GM12878 (cell line): Measurements from ENCODE around the gene LHX6. TPM values are rescaled to one million over a fixed set of nuclear protein-coding genes. Genes with fewer than 3 reads are reported as not detected.

Experiments used
- ATAC-seq: fragments of 200-7000 bp; cut with Tn5 transposase; 3 replicates; pipeline ENCODE4 v1.9.1; 2020; ENCODE audit warnings: mild to moderate bottlenecking, moderate library complexity
- BruUV-seq: library from RNA; stranded (reverse); fragments of 400-500 nt; replicated peaks from 2 replicates; lab custom pipeline; 2021; lab: Mats Ljungman, UMichigan
- CTCF ChIA-PET: fragments of 300-600 bp; sonication (Branson Sonifier 250); formaldehyde crosslinking; extraction: SDS; loops from one replicate; lab custom pipeline; 2021; ENCODE audit warnings: inconsistent platforms; lab: Yijun Ruan, JAX
- POLR2A ChIA-PET: fragments of 350-600 bp; formaldehyde crosslinking; extraction: SDS; loops from one replicate; lab custom pipeline; 2021; ENCODE audit warnings: inconsistent platforms; lab: Charles Lee
- RAD21 ChIA-PET: fragments of 300-600 bp; sonication (Branson Sonifier 250); formaldehyde crosslinking; loops from one replicate; lab custom pipeline; 2023; ENCODE audit warnings: antibody characterized with exemption; ENCODE audit not compliant: unreplicated experiment; lab: Charles Lee
- SMC1A ChIA-PET: fragments of 300-600 bp; sonication (Branson Sonifier 250); formaldehyde crosslinking; loops from one replicate; lab custom pipeline; 2023; ENCODE audit not compliant: unreplicated experiment, uncharacterized antibody; lab: Charles Lee
- DNase-seq: peaks from one replicate; pipeline ENCODE4 v3.0.0-alpha.2; 2011; ENCODE audit warnings: low read depth, low spot score
- FAIRE-seq: peaks from 3 replicates; lab custom pipeline; 2011; peaks lifted over from hg19 to GRCh38; lab: Jason Lieb, UNC
- H2AFZ ChIP-seq: 2 replicates; pipeline ENCODE4 v1.6.0; 2011; ENCODE audit warnings: low read depth, low read length, control low read depth; ENCODE audit not compliant: control insufficient read depth
- H3K27ac ChIP-seq: 2 replicates; pipeline ENCODE4 v1.5.1; 2011; ENCODE audit warnings: control low read depth; ENCODE audit not compliant: control insufficient read depth, insufficient read depth
- H3K27me3 ChIP-seq, 2 experiments: replicated peaks in 1 of 2; 2 replicates each; pipeline versions ENCODE4 v1.6.0 to v1.6.1; 2011; ENCODE audit warnings: low read length in 1 of 2; ENCODE audit not compliant: control insufficient read depth in 2 of 2, insufficient read depth in 2 of 2
- H3K36me3 ChIP-seq, 2 experiments: 2 replicates each; pipeline ENCODE4 v1.5.1; 2011; ENCODE audit warnings: low read length in 1 of 2; ENCODE audit not compliant: control insufficient read depth in 2 of 2, insufficient read depth in 2 of 2
- H3K4me1 ChIP-seq: 2 replicates; pipeline ENCODE4 v1.6.1; 2011; ENCODE audit warnings: mild to moderate bottlenecking, low read length, moderate library complexity, mixed read lengths; ENCODE audit not compliant: control insufficient read depth, insufficient read depth
- H3K4me2 ChIP-seq: 2 replicates; pipeline ENCODE4 v1.6.0; 2011; ENCODE audit warnings: control low read depth; ENCODE audit not compliant: control insufficient read depth, insufficient read depth
- H3K4me3 ChIP-seq: fragments of 200-600 bp; sonication (generic); 2 replicates; pipeline ENCODE4 v1.5.1; 2016
- H3K79me2 ChIP-seq: 2 replicates; pipeline ENCODE4 v1.6.0; 2011; ENCODE audit warnings: low read length; ENCODE audit not compliant: control insufficient read depth, insufficient read depth
- H3K9ac ChIP-seq: 2 replicates; pipeline ENCODE4 v1.8.0; 2011; ENCODE audit warnings: low read length, control low read depth, mixed read lengths; ENCODE audit not compliant: control insufficient read depth, insufficient read depth
- H3K9me3 ChIP-seq: replicated peaks from 3 replicates; pipeline ENCODE4 v1.5.1; 2011; ENCODE audit warnings: mild to moderate bottlenecking, low read length; ENCODE audit not compliant: control insufficient read depth, insufficient read depth
- H4K20me1 ChIP-seq: 2 replicates; pipeline ENCODE4 v1.6.0; 2011; ENCODE audit not compliant: control insufficient read depth, insufficient read depth
- BACH1 ChIP-seq: fragments of 450-650 bp; IDR thresholded peaks from 2 replicates; pipeline ENCODE4 v1.6.1; 2017; ENCODE audit warnings: mild to moderate bottlenecking, borderline replicate concordance
- BCL11A ChIP-seq: IDR thresholded peaks from 2 replicates; pipeline ENCODE4 v1.6.1; 2011; ENCODE audit warnings: low read depth, low read length
- BCL3 ChIP-seq: IDR thresholded peaks from 2 replicates; pipeline ENCODE4 v1.6.1; 2011; ENCODE audit warnings: borderline replicate concordance, low read depth, mild to moderate bottlenecking, moderate library complexity, low read length; ENCODE audit not compliant: insufficient read depth, poor library complexity, severe bottlenecking
- CBX5 ChIP-seq: sonication (generic); IDR thresholded peaks from 2 replicates; pipeline ENCODE4 v1.6.1; 2016; ENCODE audit warnings: low read depth, moderate library complexity, mild to moderate bottlenecking, inconsistent platforms
- E4F1 ChIP-seq: fragments of 450-650 bp; IDR thresholded peaks from 2 replicates; pipeline ENCODE4 v1.6.1; 2018; ENCODE audit warnings: borderline replicate concordance, mild to moderate bottlenecking; ENCODE audit not compliant: partially characterized antibody
- HDAC6 ChIP-seq: fragments of 200-600 bp; sonication (generic); IDR thresholded peaks from one replicate; pipeline ENCODE4 v1.8.0; 2017; ENCODE audit warnings: antibody characterized with exemption; ENCODE audit not compliant: unreplicated experiment
- KDM1A ChIP-seq: fragments of 200-600 bp; sonication (generic); IDR thresholded peaks from 2 replicates; pipeline ENCODE4 v1.6.1; 2016; ENCODE audit warnings: borderline replicate concordance
- KLF5 ChIP-seq: fragments of 450-650 bp; IDR thresholded peaks from 2 replicates; pipeline ENCODE4 v1.6.1; 2014; ENCODE audit warnings: mild to moderate bottlenecking; ENCODE audit not compliant: partially characterized antibody
- MEF2B ChIP-seq: fragments of 450-650 bp; IDR thresholded peaks from 2 replicates; pipeline ENCODE4 v1.6.1; 2018; ENCODE audit warnings: mild to moderate bottlenecking, moderate library complexity; ENCODE audit not compliant: partially characterized antibody, poor library complexity, severe bottlenecking
- NFYA ChIP-seq: IDR thresholded peaks from 2 replicates; pipeline ENCODE4 v1.6.1; 2011; ENCODE audit warnings: low read depth, mild to moderate bottlenecking, low read length, improper control_type of control experiment, borderline replicate concordance
- NR2C1 ChIP-seq: fragments of 450-650 bp; IDR thresholded peaks from 2 replicates; pipeline ENCODE4 v1.6.1; 2017; ENCODE audit warnings: antibody characterized with exemption, mild to moderate bottlenecking, moderate library complexity
- PAX5 ChIP-seq: IDR thresholded peaks from 2 replicates; pipeline ENCODE4 v1.6.1; 2011; ENCODE audit warnings: low read depth, low read length, borderline replicate concordance
- PML ChIP-seq: IDR thresholded peaks from 2 replicates; pipeline ENCODE4 v1.6.1; 2012; ENCODE audit warnings: low read length, inconsistent platforms
- RFX5 ChIP-seq: IDR thresholded peaks from 2 replicates; pipeline ENCODE4 v1.6.1; 2011; ENCODE audit warnings: low read depth, low read length, improper control_type of control experiment
- SMAD1 ChIP-seq: fragments of 450-650 bp; IDR thresholded peaks from 2 replicates; pipeline ENCODE4 v1.6.1; 2018; ENCODE audit warnings: mild to moderate bottlenecking, low read depth; ENCODE audit not compliant: partially characterized antibody
- SPI1 ChIP-seq: IDR thresholded peaks from 2 replicates; pipeline ENCODE4 v1.6.1; 2011; ENCODE audit warnings: low read depth, mild to moderate bottlenecking, low read length, moderate library complexity, borderline replicate concordance; ENCODE audit not compliant: insufficient read depth
- YY1 ChIP-seq: IDR thresholded peaks from 2 replicates; pipeline ENCODE4 v1.6.1; 2011; ENCODE audit warnings: low read depth, mild to moderate bottlenecking, low read length
- ZNF217 ChIP-seq: fragments of 450-650 bp; IDR thresholded peaks from 2 replicates; pipeline ENCODE4 v1.6.1; 2017; ENCODE audit warnings: antibody characterized with exemption, mild to moderate bottlenecking
- ZNF687 ChIP-seq: fragments of 450-650 bp; IDR thresholded peaks from 2 replicates; pipeline ENCODE4 v1.6.1; 2017; ENCODE audit warnings: mild to moderate bottlenecking, moderate library complexity
- WGBS: methylation state at CpG from one replicate; pipeline ENCODE4 v1.1.6; 2016; ENCODE audit warnings: low lambda C conversion rate; ENCODE audit not compliant: insufficient replicate concordance, insufficient coverage; ENCODE audit errors: missing lambda C conversion rate; 5-methylcytosine and 5-hydroxymethylcytosine counted together
- in situ Hi-C: fragments of 300-500 bp; cut with MboI; formaldehyde crosslinking; loops from 9 replicates; pipeline ENCODE4 v1.14.3; 2018; ENCODE audit warnings: mixed read lengths
- intact Hi-C: fragments of 100-400 bp; cut with micrococcal nuclease; formaldehyde crosslinking; loops from one replicate; pipeline ENCODE4 v1.14.2; 2022; ENCODE audit not compliant: unreplicated experiment
- polyA plus RNA-seq, 11 experiments: library from polyadenylated mRNA; depleted of rRNA in 4 of 11; unstranded in 6 of 11; stranded (reverse) in 5 of 11; fragments of >200 nt; fragmentation: Nextera tagmentation in 4 of 11; fragmentation: Illumina TruSeq in 1 of 11; extraction: Ambion mirVana in 4 of 11; extraction: Trizol in 1 of 11; gene quantifications; 1 replicate in 1 of 11; 2 replicates in 10 of 11; pipeline versions ENCODE4 v1.2.1 to v1.2.3, GENCODE V29; 2011 to 2016; ENCODE audit warnings: inconsistent platforms in 2 of 11, missing spikeins in 2 of 11, low read depth in 1 of 11
- total RNA-seq, 4 experiments: library from RNA; depleted of rRNA in 3 of 4; stranded (reverse); fragments of >200 nt in 3 of 4; fragmentation: Illumina TruSeq in 1 of 4; extraction: Trizol in 1 of 4; gene quantifications; 2 replicates each; pipeline versions ENCODE4 v1.2.1 to v1.2.3, GENCODE V29; 2013 to 2021

Gene LHX6
- total and polyA plus RNA-seq, 10 of the 15 experiments (the other 5 are each of a cell fraction or from before 2014, with no cell fraction given), result not detected

GRCh38 chr9:122197426-122197825 is 31.3 kb downstream of the LHX6 start:
- H3K9ac ChIP-seq, result no peak overlapping the region
- no peaks in the 10 kb centered on the region for H3K27me3 ChIP-seq
- BruUV-seq, result no TSS peak
- POLR2A ChIA-PET, result no interaction called here
- H3K4me3 ChIP-seq, result no peak overlapping the region
- DNase-seq, result no peak
- H3K4me2 ChIP-seq, result no peak overlapping the region
- H3K36me3 ChIP-seq, result no peaks in the 10 kb centered on the region
- no peaks in the 10 kb centered on the region for H4K20me1 ChIP-seq
- 20% methylated on average over 7 of the region's 7 CpGs for WGBS
- no peaks in the 10 kb centered on the region for H3K4me1 ChIP-seq
- intact Hi-C loops (no loop called here), in situ Hi-C loops (no loop called here)
- no peak overlapping the region for H3K27ac ChIP-seq
- H2AFZ ChIP-seq, result no peak overlapping the region
- FAIRE-seq, result no peak
- CTCF ChIA-PET, result no interaction called here
- H3K79me2 ChIP-seq, result no peaks in the 10 kb centered on the region
- RAD21 ChIA-PET, result no interaction called here
- H3K9me3 ChIP-seq, result no peaks in the 10 kb centered on the region
- SMC1A ChIA-PET, result no interaction called here
- ATAC-seq, result peak; percentile 56
- TF ChIP-seq SPI1 (no peak), BCL3 (no peak), KLF5 (no peak), RFX5 (no peak), E4F1 (no peak), SMAD1 (no peak), CBX5 (no peak), BCL11A (no peak), ZNF217 (no peak), PML (no peak), NFYA (no peak), MEF2B (no peak), NR2C1 (no peak), YY1 (no peak), KDM1A (no peak), HDAC6 (no peak), ZNF687 (no peak), BACH1 (no peak), PAX5 (no peak)
